AG10803 (cell line): Measurements from ENCODE around the gene TPGS2.
"Not testable (repeated sequence)": the region's sequence is repeated elsewhere in the genome, so short reads cannot be mapped to it uniquely, and the experiment has no call there.

Source experiments
- DNase-seq: peaks from one replicate; pipeline ENCODE4 v3.0.0; 2010; ENCODE audit warnings: low read depth
- H3K4me3 ChIP-seq: 2 replicates; pipeline ENCODE4 v1.5.1; 2011; ENCODE audit warnings: mild to moderate bottlenecking, low read length, control low read depth
- CTCF ChIP-seq: conservative IDR thresholded peaks from 2 replicates; pipeline ENCODE4 v1.5.1; 2011; ENCODE audit warnings: mild to moderate bottlenecking, low read length, control low read depth, inconsistent platforms

Gene TPGS2

DNA sequence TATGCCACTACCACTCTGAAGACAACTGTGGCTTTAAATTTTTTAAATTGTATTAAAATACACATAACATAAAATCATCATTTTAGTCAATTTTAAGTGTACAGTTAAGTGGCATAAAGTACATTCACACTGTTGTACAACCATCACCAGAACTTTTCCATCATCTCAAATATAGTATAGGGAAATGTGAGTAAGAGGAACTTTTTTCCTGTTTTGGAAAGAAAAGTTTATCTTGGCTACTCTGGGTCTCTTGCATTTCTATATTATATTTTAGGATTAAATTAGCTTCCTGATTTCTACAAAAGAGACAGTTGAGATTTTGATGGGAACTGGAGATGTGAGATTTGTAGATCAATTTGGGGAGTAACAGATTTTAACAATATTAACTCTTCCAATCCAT, 3.3 kb downstream of the TPGS2 start:
- TF ChIP-seq CTCF, result no peak
- DNase-seq, result no peak
- H3K4me3 ChIP-seq, result no peak overlapping the region

GRCh38 chr18:36821681-36822080, 7.1 kb downstream of the TPGS2 start:
- H3K4me3 ChIP-seq, result no peak overlapping the region
- peak; percentile 32 for TF ChIP-seq CTCF
- DNase-seq, result peak; percentile 41

GRCh38 chr18:36819621-36820020, 9.2 kb downstream of the TPGS2 start:
- no peak overlapping the region for H3K4me3 ChIP-seq
- no peak for DNase-seq
- no peak for TF ChIP-seq CTCF

DNA sequence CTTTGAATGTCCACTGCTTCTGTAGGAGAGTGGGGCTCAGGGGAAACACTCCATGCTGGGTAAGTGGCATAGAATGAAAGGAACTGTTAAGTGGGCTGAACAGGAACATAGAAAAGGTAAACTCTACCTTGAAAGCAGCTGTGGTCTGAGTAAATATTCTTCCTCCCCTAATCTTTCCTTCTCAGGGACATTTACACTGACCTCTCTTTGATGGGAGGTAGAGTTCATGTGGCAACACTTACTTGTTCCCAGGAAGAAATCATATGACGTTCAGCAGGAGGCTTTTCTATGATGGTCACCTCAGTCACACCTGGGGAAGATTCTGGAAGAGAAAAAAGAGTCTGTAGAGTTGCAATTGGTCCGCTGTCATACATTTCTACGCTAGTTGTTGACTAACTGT, 10.2 kb downstream of the TPGS2 start:
- no peak overlapping the region for H3K4me3 ChIP-seq
- no peak for DNase-seq
- TF ChIP-seq CTCF, result no peak

- no peak for DNase-seq
- H3K4me3 ChIP-seq, result no peak overlapping the region
- no peak for TF ChIP-seq CTCF
Measured at GRCh38 chr18:36817039-36817438, 11.8 kb downstream of the TPGS2 start.

DNA sequence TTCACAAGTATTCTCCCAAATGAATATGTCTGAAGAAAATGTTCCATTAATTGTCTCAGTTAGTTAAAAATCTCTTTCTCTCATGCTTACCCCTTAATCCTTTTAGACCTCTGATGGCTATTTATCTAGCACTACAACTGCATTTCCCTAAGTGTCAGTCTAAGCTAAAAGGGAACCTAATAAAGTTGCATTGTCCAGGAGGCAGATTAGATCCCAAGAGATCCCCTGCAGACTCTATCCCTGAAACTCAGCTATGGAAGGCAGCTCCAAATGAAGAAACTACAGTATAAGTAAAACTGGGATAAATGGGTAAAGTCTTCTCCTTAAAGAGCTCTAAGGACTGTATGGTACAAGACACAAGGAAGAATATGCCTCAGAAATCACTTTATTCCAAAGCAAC, 12.7 kb downstream of the TPGS2 start:
- DNase-seq, H3K4me3 ChIP-seq: not testable (repeated sequence)

GRCh38 chr18:36814994-36815393, 13.8 kb downstream of the TPGS2 start:
- DNase-seq, result no peak
- H3K4me3 ChIP-seq, result no peak overlapping the region
- TF ChIP-seq CTCF, result no peak

DNA sequence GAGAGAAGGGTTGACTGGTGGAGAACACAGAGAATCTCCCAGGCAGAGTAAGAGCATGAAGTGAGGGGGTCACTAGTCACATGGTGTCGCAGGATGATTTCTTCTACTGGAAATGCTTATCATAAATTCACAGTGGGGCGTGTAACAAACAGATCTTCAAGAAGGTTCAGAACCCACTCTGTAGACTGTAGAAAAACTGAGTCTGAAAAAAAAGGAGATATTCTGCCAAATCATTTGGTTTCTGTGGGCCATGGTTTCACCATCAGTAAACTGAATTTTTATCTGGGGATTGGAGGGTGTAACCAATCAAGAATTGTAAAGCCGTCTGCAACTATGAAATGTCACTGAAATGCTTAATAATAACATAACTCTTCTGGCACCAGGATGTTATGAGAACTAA, 15.0 kb downstream of the TPGS2 start:
- DNase-seq, result no peak
- no peak overlapping the region for H3K4me3 ChIP-seq
- no peak for TF ChIP-seq CTCF
